Measurements from ENCODE around the gene POLR2F. TPM values are rescaled to one million over a fixed set of nuclear protein-coding genes. Genes with fewer than 3 reads are reported as not detected.

The POLR2F gene
- total RNA-seq, 1 donor from 2014 or later: 66.0 TPM

GRCh38 chr22:37981282-37982011 is 27.9 kb downstream of the POLR2F start:
- DNase-seq (ENCODE audit: low read depth, low spot score): no peak

- no peak for DNase-seq (ENCODE audit: low read depth, low spot score)
Measured at GRCh38 chr22:37982151-37982785, 28.8 kb downstream of the POLR2F start.

GRCh38 chr22:37982938-37983859 is 29.7 kb downstream of the POLR2F start:
- DNase-seq (ENCODE audit: low read depth, low spot score): no peak

- DNase-seq (ENCODE audit: low read depth, low spot score): no peak
Measured at GRCh38 chr22:37983860-37984791, 30.6 kb downstream of the POLR2F start, which contains the start of gene SOX10. SOX10 (minus strand) TSS chr22:37984555; CDS start chr22:37983784, 771 bp downstream.

GRCh38 chr22:37985050-37985585 is 31.6 kb downstream of the POLR2F start:
- no peak for DNase-seq (ENCODE audit: low read depth, low spot score)

GRCh38 chr22:37985751-37986281 is 32.3 kb downstream of the POLR2F start:
- no peak for DNase-seq (ENCODE audit: low read depth, low spot score)

GRCh38 chr22:37986371-37986770 is 32.9 kb downstream of the POLR2F start:
- DNase-seq (ENCODE audit: low read depth, low spot score): no peak

- no peak for DNase-seq (ENCODE audit: low read depth, low spot score)
Measured at GRCh38 chr22:37989146-37990045, 35.9 kb downstream of the POLR2F start.

GRCh38 chr22:37990301-37990700 is 36.8 kb downstream of the POLR2F start:
- DNase-seq (ENCODE audit: low read depth, low spot score): no peak

GRCh38 chr22:37990862-37991261 is 37.4 kb downstream of the POLR2F start:
- no peak for DNase-seq (ENCODE audit: low read depth, low spot score)

- DNase-seq (ENCODE audit: low read depth, low spot score): no peak
Measured at GRCh38 chr22:37991731-37992442, 38.4 kb downstream of the POLR2F start.

GRCh38 chr22:37994049-37994448 is 40.5 kb downstream of the POLR2F start:
- no peak for DNase-seq (ENCODE audit: low read depth, low spot score)

- no peak for DNase-seq (ENCODE audit: low read depth, low spot score)
Measured at GRCh38 chr22:37994982-37995381, 41.5 kb downstream of the POLR2F start.

- DNase-seq (ENCODE audit: low read depth, low spot score): no peak
Measured at GRCh38 chr22:37995460-37995859, 42.0 kb downstream of the POLR2F start.

GRCh38 chr22:37996079-37996478 is 42.6 kb downstream of the POLR2F start:
- DNase-seq (ENCODE audit: low read depth, low spot score): no peak

- no peak for DNase-seq (ENCODE audit: low read depth, low spot score)
Measured at GRCh38 chr22:37996515-37997246, 43.2 kb downstream of the POLR2F start.

- no peak for DNase-seq (ENCODE audit: low read depth, low spot score)
Measured at GRCh38 chr22:37998543-37998942, 45.0 kb downstream of the POLR2F start.

GRCh38 chr22:37999236-37999635 is 45.7 kb downstream of the POLR2F start:
- DNase-seq (ENCODE audit: low read depth, low spot score): no peak
